ENCODE measurements around the gene FOXP1. TPM values are rescaled to one million over a fixed set of nuclear protein-coding genes. Genes with fewer than 3 reads are reported as not detected.

Gene FOXP1
- total and polyA plus RNA-seq, 9 of the 15 experiments (the other 6 are each of a cell fraction or from before 2014, with no cell fraction given) = 7.7 to 34.5 (median 13.7) TPM

DNA sequence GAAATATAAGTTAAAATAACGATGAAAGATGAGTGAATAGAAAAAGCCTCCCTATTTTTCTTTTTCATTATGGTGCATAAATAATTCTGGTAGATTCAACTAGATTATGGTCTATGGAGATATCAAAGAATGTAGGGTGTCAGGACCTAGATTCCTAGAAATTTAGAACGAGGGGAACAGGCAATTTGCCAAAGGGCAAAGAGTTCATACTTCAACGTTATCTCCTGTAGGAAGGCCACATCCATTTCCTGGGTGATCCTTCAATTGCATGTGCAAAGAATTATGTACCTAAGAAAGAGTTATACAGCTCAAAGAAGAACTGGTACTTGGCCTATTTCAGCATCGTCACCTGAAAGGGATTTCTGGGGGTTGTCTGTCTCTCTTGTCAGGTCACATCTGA is 351.8 kb downstream of the FOXP1 start (continued):
- TF ChIP-seq NFIX (CRISPR knock-in tag; IDR thresholded peaks at IDR 0.05; ENCODE audit: low read depth) (no peak), PHF8 (IDR thresholded peaks at IDR 0.05; ENCODE audit: borderline replicate concordance, low read length) (no peak), STAT5A (IDR thresholded peaks at IDR 0.05; ENCODE audit: borderline replicate concordance, low read length) (peak; percentile 55; the same call in 1 of the 2 replicates), TCF3 (CRISPR knock-in tag; IDR thresholded peaks at IDR 0.05) (peak; percentile 29; the same call in 1 of the 2 replicates), GTF2F1 (IDR thresholded peaks at IDR 0.05; ENCODE audit: low read depth, low read length) (no peak), RCOR1 (IDR thresholded peaks at IDR 0.05; ENCODE audit: borderline replicate concordance in 1 of 2, low read depth in 2 of 2, low read length in 2 of 2) (peak in 1 of 2 experiments; percentile 51; a peak in 1 of 4 replicates), MEIS2 (IDR thresholded peaks at IDR 0.05; ENCODE audit: partially characterized antibody) (peak; percentile 33), HDGF (IDR thresholded peaks at IDR 0.05) (no peak), CBFA2T2 (conservative IDR thresholded peaks at IDR 0.05) (peak; percentile 38; the same call in 1 of the 2 replicates), NFIC (IDR thresholded peaks at IDR 0.05) (peak; percentile 84), ETV1 (tag; conservative IDR thresholded peaks at IDR 0.05; ENCODE audit: low read depth) (0 out of 2 replicates have a peak, but pooled peaks have one; percentile 29), LEF1 (IDR thresholded peaks at IDR 0.05) (no peak), NUFIP1 (IDR thresholded peaks at IDR 0.05; ENCODE audit: partially characterized antibody) (no peak), SREBF1 (IDR thresholded peaks at IDR 0.05; ENCODE audit: borderline replicate concordance, low read depth, low read length) (no peak), GABPB1 (CRISPR knock-in tag; IDR thresholded peaks at IDR 0.05) (no peak), NR3C1 (CRISPR knock-in tag; IDR thresholded peaks at IDR 0.05) (no peak)
- TF ChIP-seq, protein P1, sequence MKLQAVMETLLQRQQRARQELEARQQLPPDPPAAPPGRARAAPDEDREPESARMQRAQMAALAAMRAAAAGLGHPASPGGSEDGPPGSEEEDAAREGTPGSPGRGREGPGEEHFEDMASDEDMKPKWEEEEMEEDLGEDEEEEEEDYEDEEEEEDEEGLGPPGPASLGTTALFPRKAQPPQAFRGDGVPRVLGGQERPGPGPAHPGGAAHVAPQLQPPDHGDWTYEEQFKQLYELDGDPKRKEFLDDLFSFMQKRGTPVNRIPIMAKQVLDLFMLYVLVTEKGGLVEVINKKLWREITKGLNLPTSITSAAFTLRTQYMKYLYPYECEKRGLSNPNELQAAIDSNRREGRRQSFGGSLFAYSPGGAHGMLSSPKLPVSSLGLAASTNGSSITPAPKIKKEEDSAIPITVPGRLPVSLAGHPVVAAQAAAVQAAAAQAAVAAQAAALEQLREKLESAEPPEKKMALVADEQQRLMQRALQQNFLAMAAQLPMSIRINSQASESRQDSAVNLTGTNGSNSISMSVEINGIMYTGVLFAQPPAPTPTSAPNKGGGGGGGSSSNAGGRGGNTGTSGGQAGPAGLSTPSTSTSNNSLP (IDR thresholded peaks at IDR 0.05; ENCODE audit: borderline replicate concordance, low read depth, low read length) = 0 out of 2 replicates have a peak, but pooled peaks have one; percentile 38
- TF ChIP-seq, protein P2, sequence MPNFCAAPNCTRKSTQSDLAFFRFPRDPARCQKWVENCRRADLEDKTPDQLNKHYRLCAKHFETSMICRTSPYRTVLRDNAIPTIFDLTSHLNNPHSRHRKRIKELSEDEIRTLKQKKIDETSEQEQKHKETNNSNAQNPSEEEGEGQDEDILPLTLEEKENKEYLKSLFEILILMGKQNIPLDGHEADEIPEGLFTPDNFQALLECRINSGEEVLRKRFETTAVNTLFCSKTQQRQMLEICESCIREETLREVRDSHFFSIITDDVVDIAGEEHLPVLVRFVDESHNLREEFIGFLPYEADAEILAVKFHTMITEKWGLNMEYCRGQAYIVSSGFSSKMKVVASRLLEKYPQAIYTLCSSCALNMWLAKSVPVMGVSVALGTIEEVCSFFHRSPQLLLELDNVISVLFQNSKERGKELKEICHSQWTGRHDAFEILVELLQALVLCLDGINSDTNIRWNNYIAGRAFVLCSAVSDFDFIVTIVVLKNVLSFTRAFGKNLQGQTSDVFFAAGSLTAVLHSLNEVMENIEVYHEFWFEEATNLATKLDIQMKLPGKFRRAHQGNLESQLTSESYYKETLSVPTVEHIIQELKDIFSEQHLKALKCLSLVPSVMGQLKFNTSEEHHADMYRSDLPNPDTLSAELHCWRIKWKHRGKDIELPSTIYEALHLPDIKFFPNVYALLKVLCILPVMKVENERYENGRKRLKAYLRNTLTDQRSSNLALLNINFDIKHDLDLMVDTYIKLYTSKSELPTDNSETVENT (CRISPR knock-in tag; IDR thresholded peaks at IDR 0.05) = no peak
